HepG2 (cell line): ENCODE measurements around the gene TRIM69. TPM values are rescaled to one million over a fixed set of nuclear protein-coding genes. Genes with fewer than 3 reads are reported as not detected.

Experiments used
- EHMT2 ChIP-seq: fragments of 200-600 bp; sonication (generic); IDR thresholded peaks from 2 replicates; pipeline ENCODE4 v1.7.0; 2017; ENCODE audit warnings: antibody characterized with exemption, low read depth, low read length, borderline replicate concordance
- FOXP1 ChIP-seq, 2 experiments: fragments of 450-650 bp in 1 of 2; IDR thresholded peaks; 2 replicates each; pipeline ENCODE4 v1.6.1; 2017 to 2018; ENCODE audit warnings: antibody characterized with exemption in 1 of 2
- GMEB1 ChIP-seq: sonication (generic); formaldehyde crosslinking; IDR thresholded peaks from 2 replicates; pipeline ENCODE4 v1.5.1; 2020; ENCODE audit warnings: missing genetic modification reagents, mild to moderate bottlenecking, borderline replicate concordance
- HES4 ChIP-seq: sonication (generic); formaldehyde crosslinking; IDR thresholded peaks from 2 replicates; pipeline ENCODE4 v1.9.0; 2021; ENCODE audit warnings: mild to moderate bottlenecking, missing genetic modification reagents, borderline replicate concordance
- HNRNPK ChIP-seq: fragments of 200-400 bp; formaldehyde crosslinking; IDR thresholded peaks from 2 replicates; pipeline ENCODE4 v1.6.1; 2018; ENCODE audit warnings: low read length, low read depth, moderate library complexity, mild to moderate bottlenecking; ENCODE audit not compliant: poor library complexity, severe bottlenecking
- KAT2B ChIP-seq: fragments of 150-350 bp; IDR thresholded peaks from 2 replicates; pipeline ENCODE4 v1.6.1; 2014; ENCODE audit warnings: low read depth, low read length, borderline replicate concordance
- MYPOP ChIP-seq: sonication (generic); formaldehyde crosslinking; IDR thresholded peaks from 2 replicates; pipeline ENCODE4 v1.8.1; 2023; ENCODE audit warnings: mild to moderate bottlenecking, moderate library complexity, missing genetic modification reagents
- NCOA1 ChIP-seq: sonication (generic); formaldehyde crosslinking; IDR thresholded peaks from 2 replicates; pipeline ENCODE4 v1.9.0; 2021; ENCODE audit warnings: missing genetic modification reagents
- PHF21A ChIP-seq: sonication (generic); formaldehyde crosslinking; IDR thresholded peaks from 2 replicates; pipeline ENCODE4 v1.5.0; 2020; ENCODE audit warnings: mild to moderate bottlenecking, missing genetic modification reagents
- PITX1 ChIP-seq: sonication (generic); formaldehyde crosslinking; IDR thresholded peaks from 2 replicates; pipeline ENCODE4 v1.5.1; 2020; ENCODE audit warnings: mild to moderate bottlenecking, missing genetic modification reagents
- SALL1 ChIP-seq: sonication (generic); formaldehyde crosslinking; IDR thresholded peaks from 2 replicates; pipeline ENCODE4 v1.8.0; 2022; ENCODE audit warnings: mild to moderate bottlenecking, missing genetic modification reagents
- TRIM22 ChIP-seq: fragments of 450-650 bp; IDR thresholded peaks from 2 replicates; pipeline ENCODE4 v1.6.1; 2017
- U2AF1 ChIP-seq: fragments of 200-400 bp; formaldehyde crosslinking; optimal IDR thresholded peaks from 2 replicates; pipeline ENCODE3; 2017; ENCODE audit warnings: mild to moderate bottlenecking, low read depth, low read length
- ZBED4 ChIP-seq: sonication (generic); formaldehyde crosslinking; IDR thresholded peaks from 2 replicates; pipeline ENCODE4 v1.4.0; 2020; ENCODE audit warnings: missing genetic modification reagents, borderline replicate concordance
- ZNF17 ChIP-seq: sonication (generic); formaldehyde crosslinking; IDR thresholded peaks from 2 replicates; pipeline ENCODE4 v1.5.0; 2020; ENCODE audit warnings: mild to moderate bottlenecking, missing genetic modification reagents
- ZNF251 ChIP-seq: sonication (generic); formaldehyde crosslinking; IDR thresholded peaks from 2 replicates; pipeline ENCODE4 v1.9.0; 2021; ENCODE audit warnings: mild to moderate bottlenecking, missing genetic modification reagents
- ZNF510 ChIP-seq: sonication (generic); formaldehyde crosslinking; IDR thresholded peaks from 2 replicates; pipeline ENCODE4 v1.4.0; 2020; ENCODE audit warnings: low read depth, mild to moderate bottlenecking, missing genetic modification reagents
- ZNF749 ChIP-seq: sonication (generic); formaldehyde crosslinking; IDR thresholded peaks from 2 replicates; pipeline ENCODE4 v1.8.0; 2022; ENCODE audit warnings: mild to moderate bottlenecking, missing genetic modification reagents, moderate library complexity, borderline replicate concordance
- polyA plus RNA-seq, 8 experiments: library from polyadenylated mRNA; depleted of rRNA in 3 of 8; stranded (reverse) in 7 of 8; unstranded in 1 of 8; fragments of >200 nt; fragmentation: Illumina TruSeq in 4 of 8; extraction: Trizol in 4 of 8; gene quantifications; 2 replicates each; pipeline versions ENCODE4 v1.2.1 to v1.2.3, GENCODE V29; 2011 to 2016; ENCODE audit warnings: low read depth in 4 of 8, missing spikeins in 1 of 8, mixed read lengths in 1 of 8; ENCODE audit not compliant: insufficient read depth in 1 of 8
- total RNA-seq, 5 experiments: library from RNA; depleted of rRNA; stranded (reverse); fragments of >200 nt; fragmentation: Illumina TruSeq; extraction: Trizol; gene quantifications; 2 replicates each; pipeline ENCODE4 v1.2.3, GENCODE V29; 2016; ENCODE audit warnings: low read depth in 1 of 5

Gene TRIM69
- total and polyA plus RNA-seq, 2 of the 13 experiments (the other 11 are each of a cell fraction or from before 2014, with no cell fraction given), result 2.6 to 3.2 TPM

GRCh38 chr15:44728576-44729407, 7.5 kb upstream of the TRIM69 start (continued):
- TF ChIP-seq ZNF749 (CRISPR knock-in tag), result no peak
- peak; percentile 22; the same call in 1 of the 2 replicates for TF ChIP-seq ZBED4 (CRISPR knock-in tag)
- no peak for TF ChIP-seq HES4 (CRISPR knock-in tag)
- no peak for TF ChIP-seq ZNF510
- TF ChIP-seq SALL1 (CRISPR knock-in tag), result peak; percentile 70
- no peak for TF ChIP-seq ZNF251 (CRISPR knock-in tag)
- TF ChIP-seq PITX1 (CRISPR knock-in tag), result peak; percentile 30; the same call in 1 of the 2 replicates
- peak; percentile 68; the same call in 1 of the 2 replicates for TF ChIP-seq MYPOP (CRISPR knock-in tag)
- no peak for TF ChIP-seq ZNF17 (CRISPR knock-in tag)
- TF ChIP-seq HNRNPK, result no peak
- no peak for TF ChIP-seq NCOA1 (CRISPR knock-in tag)
- TF ChIP-seq PHF21A (CRISPR knock-in tag), result peak; percentile 78
- TF ChIP-seq GMEB1 (CRISPR knock-in tag), result no peak
- no peak for TF ChIP-seq U2AF1
- no peak for TF ChIP-seq FOXP1 (IDR thresholded peaks at IDR 0.05)
- TF ChIP-seq FOXP1 (CRISPR knock-in tag; IDR thresholded peaks at IDR 0.05), result peak; percentile 9; the same call in 1 of the 2 replicates
- no peak for TF ChIP-seq KAT2B
- TF ChIP-seq TRIM22, result no peak
- TF ChIP-seq EHMT2, result no peak
